NCI-H1092 treated with DMSO at 0.1 percent for 48 hours (cell line): ENCODE results near the gene HOXD9.

Experiments used
- DNase-seq: peaks from one replicate; lab custom pipeline; 2025; lab: John Stamatoyannopoulos, UW

The HOXD9 gene

GRCh38 chr2:176085861-176086771 lies 36.4 kb upstream of the HOXD9 start:
- DNase-seq, result no peak

GRCh38 chr2:176087330-176088047 lies 35.0 kb upstream of the HOXD9 start:
- DNase-seq, result no peak

- DNase-seq, result no peak
Measured at GRCh38 chr2:176088048-176088936, 34.2 kb upstream of the HOXD9 start.

GRCh38 chr2:176088937-176089842 lies 33.3 kb upstream of the HOXD9 start:
- DNase-seq, result no peak

- no peak for DNase-seq
Measured at GRCh38 chr2:176089843-176090395, 32.6 kb upstream of the HOXD9 start.

GRCh38 chr2:176090862-176091261 lies 31.7 kb upstream of the HOXD9 start:
- no peak for DNase-seq

- DNase-seq, result no peak
Measured at GRCh38 chr2:176091329-176092258, 30.9 kb upstream of the HOXD9 start.

- no peak for DNase-seq
Measured at GRCh38 chr2:176092270-176093144, 30.0 kb upstream of the HOXD9 start, which contains the start of gene HOXD13. TSS of gene HOXD13 (plus strand) at chr2:176092721. CDS start at chr2:176092891, 170 bp downstream.

GRCh38 chr2:176093145-176093897 lies 29.2 kb upstream of the HOXD9 start:
- no peak for DNase-seq

GRCh38 chr2:176093898-176094249 lies 28.6 kb upstream of the HOXD9 start:
- DNase-seq, result no peak

- no peak for DNase-seq
Measured at GRCh38 chr2:176094349-176094748, 28.2 kb upstream of the HOXD9 start.

- no peak for DNase-seq
Measured at GRCh38 chr2:176095421-176095820, 27.1 kb upstream of the HOXD9 start.

GRCh38 chr2:176096243-176096985 lies 26.1 kb upstream of the HOXD9 start:
- no peak for DNase-seq

GRCh38 chr2:176096986-176097819 lies 25.3 kb upstream of the HOXD9 start:
- DNase-seq, result no peak

- no peak for DNase-seq
Measured at GRCh38 chr2:176097820-176098365, 24.6 kb upstream of the HOXD9 start.
